ENCODE measurements around the gene FNBP1.

FNBP1 gene

GRCh38 chr9:129839324-129840023 is 203.5 kb downstream of the FNBP1 start:
- Histone ChIP-seq H3K9ac (ENCODE audit: insufficient read length, low read depth) (no peak overlapping the region), H3K4me1 (ENCODE audit: insufficient read depth, insufficient read length) (peaks cover 21% of the 10 kb centered on the region), H3K27me3 (ENCODE audit: insufficient read depth, insufficient read length) (peaks cover under 1% of the 10 kb centered on the region), H3K36me3 (ENCODE audit: insufficient read depth, insufficient read length, low read length) (peaks cover 11% of the 10 kb centered on the region), H3K9me3 (ENCODE audit: insufficient read depth, low read length) (no peaks in the 10 kb centered on the region), H3K4me3 (ENCODE audit: insufficient read length, low read depth) (no peak overlapping the region)
- DNase-seq (ENCODE audit: low read depth, low spot score), result no peak
- TF ChIP-seq YY1 (IDR thresholded peaks at IDR 0.05; ENCODE audit: insufficient read depth, insufficient read length) (no peak), SUZ12 (IDR thresholded peaks at IDR 0.05; ENCODE audit: extremely low read depth, insufficient read depth, insufficient read length) (no peak), ZNF274 (IDR thresholded peaks at IDR 0.05; ENCODE audit: low read depth, low read length) (no peak)

- Histone ChIP-seq H3K27me3 (ENCODE audit: insufficient read depth, insufficient read length) (peaks cover 3% of the 10 kb centered on the region), H3K9me3 (ENCODE audit: insufficient read depth, low read length) (no peaks in the 10 kb centered on the region), H3K36me3 (ENCODE audit: insufficient read depth, insufficient read length, low read length) (peaks cover 11% of the 10 kb centered on the region), H3K4me3 (ENCODE audit: insufficient read length, low read depth) (no peak overlapping the region), H3K4me1 (ENCODE audit: insufficient read depth, insufficient read length) (peaks cover 21% of the 10 kb centered on the region), H3K9ac (ENCODE audit: insufficient read length, low read depth) (no peak overlapping the region)
- TF ChIP-seq ZNF274 (IDR thresholded peaks at IDR 0.05; ENCODE audit: low read depth, low read length) (no peak), YY1 (IDR thresholded peaks at IDR 0.05; ENCODE audit: insufficient read depth, insufficient read length) (no peak), SUZ12 (IDR thresholded peaks at IDR 0.05; ENCODE audit: extremely low read depth, insufficient read depth, insufficient read length) (no peak)
- no peak for DNase-seq (ENCODE audit: low read depth, low spot score)
These were observed 204.2 kb downstream of the FNBP1 start for GRCh38 chr9:129838707-129839259.
